Measurements from ENCODE around the gene EEF1AKMT1. TPM values are rescaled to one million over a fixed set of nuclear protein-coding genes. Genes with fewer than 3 reads are reported as not detected.
"Not testable (repeated sequence)": the region's sequence is repeated elsewhere in the genome, so short reads cannot be mapped to it uniquely, and the experiment has no call there.

Gene EEF1AKMT1
- polyA plus RNA-seq, 1 donor: 11.5 TPM

- DNase-seq (ENCODE audit: low read depth): no peak
Observed at GRCh38 chr13:20699715-20700114, 74.0 kb downstream of the EEF1AKMT1 start.

DNA sequence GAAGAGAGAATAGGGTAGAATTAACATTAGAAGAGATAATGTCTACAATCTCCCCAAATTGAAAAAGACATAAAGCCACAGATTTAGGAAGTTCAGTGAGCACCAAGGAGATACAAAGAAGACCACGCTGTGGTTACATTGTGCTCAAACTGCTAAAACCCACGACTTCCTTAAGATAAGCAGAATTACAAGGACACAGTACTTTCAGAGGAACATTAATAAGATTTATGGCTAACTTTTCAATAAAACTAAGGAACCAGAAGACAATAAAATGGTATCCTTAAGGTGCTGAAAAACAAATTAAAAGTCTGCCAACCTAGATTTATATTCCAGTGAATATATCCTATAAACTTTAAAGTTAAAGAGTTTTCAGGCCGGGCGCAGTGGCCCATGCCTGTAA lies 77.7 kb downstream of the EEF1AKMT1 start:
- DNase-seq (ENCODE audit: low read depth): no peak

DNA sequence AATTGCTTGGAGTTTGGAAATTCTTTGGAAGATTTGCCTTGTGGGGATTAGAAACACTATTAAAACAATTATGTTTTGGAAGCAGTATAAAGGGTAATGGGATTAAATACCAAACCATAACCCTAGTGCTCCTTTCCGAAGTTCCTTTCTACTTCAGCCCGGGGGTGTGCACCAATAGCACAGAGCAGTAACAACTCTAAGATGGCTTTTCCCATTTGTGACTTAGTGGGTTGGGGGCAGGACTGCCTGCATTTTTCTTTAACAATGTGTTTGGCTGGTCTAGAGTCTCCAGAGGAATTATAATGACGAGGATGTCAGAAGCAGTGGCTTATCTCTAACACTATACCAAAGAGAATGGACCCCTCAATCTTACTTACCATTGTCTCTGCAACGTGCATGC lies 82.1 kb downstream of the EEF1AKMT1 start:
- DNase-seq (ENCODE audit: low read depth): no peak

GRCh38 chr13:20689291-20689690 lies 84.5 kb downstream of the EEF1AKMT1 start:
- no peak for DNase-seq (ENCODE audit: low read depth)

- DNase-seq (ENCODE audit: low read depth): no peak
Observed at GRCh38 chr13:20686863-20687579, 86.7 kb downstream of the EEF1AKMT1 start.

DNA sequence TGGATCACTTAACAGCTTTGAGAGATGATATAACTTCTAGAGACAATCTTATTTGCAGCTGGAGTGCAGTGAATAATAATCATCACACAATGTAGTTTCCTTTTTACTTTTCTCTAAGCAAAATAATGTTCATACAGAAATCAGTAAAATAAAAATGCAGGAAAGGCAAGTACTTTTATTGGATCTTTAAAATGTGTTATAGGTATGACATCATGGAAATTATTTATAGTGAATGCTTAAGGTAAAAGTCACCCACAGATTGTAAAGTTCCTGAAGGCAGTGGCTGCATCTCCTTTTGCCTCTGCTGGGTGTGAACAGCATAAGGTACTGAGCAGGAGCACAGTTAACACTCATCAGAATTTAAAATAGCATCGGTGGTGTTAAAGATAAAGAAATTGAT lies 87.6 kb downstream of the EEF1AKMT1 start:
- no peak for DNase-seq (ENCODE audit: low read depth)

- no peak for DNase-seq (ENCODE audit: low read depth)
Observed at GRCh38 chr13:20685092-20685491, 88.7 kb downstream of the EEF1AKMT1 start.

- no peak for DNase-seq (ENCODE audit: low read depth)
Observed at GRCh38 chr13:20684546-20684945, 89.2 kb downstream of the EEF1AKMT1 start.

GRCh38 chr13:20684041-20684440 lies 89.7 kb downstream of the EEF1AKMT1 start:
- DNase-seq (ENCODE audit: low read depth): no peak

DNA sequence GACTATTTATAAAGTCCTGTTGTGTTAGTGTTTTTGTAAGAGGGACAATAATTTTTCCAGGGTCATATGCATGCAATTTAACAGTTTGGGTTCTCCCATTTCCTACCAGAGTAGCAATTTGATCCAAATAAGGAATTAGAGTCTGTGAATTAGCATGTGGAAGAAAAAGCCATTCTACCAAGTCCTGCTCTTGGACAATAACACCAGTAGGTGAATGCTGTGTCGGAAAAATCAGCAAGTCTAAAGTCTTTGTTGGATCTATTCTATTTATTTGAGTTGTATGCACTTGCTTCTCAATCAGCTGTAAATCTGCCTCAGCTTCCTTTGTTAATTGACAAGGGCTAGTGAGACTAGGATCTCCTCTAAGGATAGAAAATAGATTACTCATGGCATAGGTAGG lies 91.7 kb downstream of the EEF1AKMT1 start:
- DNase-seq (ENCODE audit: low read depth): no peak

DNA sequence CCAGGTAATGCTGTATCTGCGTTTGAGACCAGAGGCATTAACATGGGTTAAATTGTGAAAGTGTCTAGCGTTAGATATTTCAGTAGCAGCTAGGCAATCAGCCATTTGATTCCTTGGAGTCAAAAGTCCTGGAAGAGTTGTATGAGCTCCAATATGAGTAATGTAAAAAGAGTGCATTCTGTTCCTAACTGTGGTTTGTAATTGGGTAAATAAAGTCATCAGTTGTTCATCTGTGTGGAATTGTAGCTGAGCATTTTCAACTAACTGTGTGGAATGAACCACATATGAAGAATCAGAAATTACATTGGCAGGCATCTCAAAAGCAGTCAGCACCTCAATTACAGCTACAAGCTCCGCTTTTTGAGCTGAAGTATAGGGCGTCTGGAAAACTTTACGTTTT lies 92.3 kb downstream of the EEF1AKMT1 start:
- DNase-seq (ENCODE audit: low read depth): not testable (repeated sequence)

GRCh38 chr13:20680416-20681080 lies 93.2 kb downstream of the EEF1AKMT1 start:
- no peak for DNase-seq (ENCODE audit: low read depth)

GRCh38 chr13:20679879-20680278 lies 93.9 kb downstream of the EEF1AKMT1 start:
- no peak for DNase-seq (ENCODE audit: low read depth)

Other genes with a start within 250 kb of the EEF1AKMT1 start
- gene CRYL1, start 248.1 kb downstream of the EEF1AKMT1 start, polyA plus RNA-seq (ENCODE audit: insufficient read length): 26.3 TPM
- gene IFT88, start 206.8 kb downstream of the EEF1AKMT1 start, polyA plus RNA-seq (ENCODE audit: insufficient read length): 15.5 TPM
- 30.1 TPM for gene IL17D, start 70.3 kb downstream of the EEF1AKMT1 start, polyA plus RNA-seq (ENCODE audit: insufficient read length)
- gene XPO4, start 128.8 kb upstream of the EEF1AKMT1 start, polyA plus RNA-seq (ENCODE audit: insufficient read length): 23.9 TPM